GM21717 (cell line): ENCODE data around the gene JAG2.
A peak's percentile ranks its signal among the peaks of the same experiment; 100 is the strongest.

ENCODE experiments used
- ATAC-seq: cut with Tn5 transposase; IDR thresholded peaks from one replicate; pipeline ENCODE4 v1.9.1; 2021; ENCODE audit warnings: mild to moderate bottlenecking, moderate library complexity; ENCODE audit not compliant: unreplicated experiment

JAG2 gene

DNA sequence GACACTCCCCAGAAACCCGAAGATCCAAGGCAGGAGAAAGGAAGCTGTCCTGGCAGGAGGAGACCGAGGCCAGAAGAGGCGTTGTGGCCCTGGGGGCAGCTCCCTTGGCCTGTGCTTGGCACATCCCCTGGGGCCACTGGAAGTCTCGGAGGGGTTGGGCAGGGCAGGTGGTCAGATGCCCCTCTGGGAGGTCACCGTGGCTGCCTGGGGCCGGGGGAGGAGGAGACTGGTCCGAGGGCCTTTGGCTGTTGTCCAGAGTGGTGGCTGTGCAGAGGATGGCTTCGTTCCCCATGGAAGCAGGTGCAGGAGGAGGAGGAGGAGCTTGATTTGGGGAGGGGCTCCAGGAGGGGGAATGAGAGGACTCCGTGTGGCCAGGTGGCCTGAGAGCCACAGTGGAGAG, 15.9 kb upstream of the JAG2 start:
- ATAC-seq, result no peak

DNA sequence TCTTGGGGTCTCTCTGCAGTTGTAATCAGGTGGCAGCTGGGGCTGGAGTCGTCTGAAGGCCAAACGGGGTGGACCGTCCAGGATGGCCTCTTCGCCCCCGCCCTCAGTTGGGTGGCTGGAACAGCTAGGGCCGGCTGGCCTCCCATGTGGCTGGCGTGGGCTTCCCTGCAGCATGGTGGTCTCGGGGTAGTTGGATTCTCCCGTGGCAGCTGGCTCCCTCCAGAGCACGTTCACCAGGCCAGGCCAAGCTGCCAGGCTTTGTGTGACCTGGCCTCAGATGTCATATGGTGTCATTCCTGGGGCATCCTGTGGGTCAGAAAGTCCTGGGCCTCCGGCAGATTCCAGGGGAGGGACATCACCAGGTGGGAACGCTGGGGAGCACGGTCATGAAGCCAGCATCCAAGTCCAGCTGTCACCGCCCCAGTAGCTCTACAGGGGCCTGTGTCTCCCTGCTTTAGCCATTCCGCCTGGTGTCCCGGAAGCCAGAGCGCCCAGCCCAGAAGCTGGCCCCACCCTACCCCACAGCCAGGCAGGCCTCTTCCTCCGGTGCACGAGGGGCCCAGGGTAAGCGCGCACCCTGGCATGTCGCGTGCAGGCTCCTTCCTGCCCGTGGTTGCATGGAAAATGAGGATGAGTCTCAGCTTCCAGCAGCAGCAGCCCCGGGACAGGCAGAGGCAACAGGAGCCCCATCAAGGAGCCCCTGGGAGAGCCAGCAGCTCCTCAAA, 13.9 kb upstream of the JAG2 start:
- no peak for ATAC-seq

DNA sequence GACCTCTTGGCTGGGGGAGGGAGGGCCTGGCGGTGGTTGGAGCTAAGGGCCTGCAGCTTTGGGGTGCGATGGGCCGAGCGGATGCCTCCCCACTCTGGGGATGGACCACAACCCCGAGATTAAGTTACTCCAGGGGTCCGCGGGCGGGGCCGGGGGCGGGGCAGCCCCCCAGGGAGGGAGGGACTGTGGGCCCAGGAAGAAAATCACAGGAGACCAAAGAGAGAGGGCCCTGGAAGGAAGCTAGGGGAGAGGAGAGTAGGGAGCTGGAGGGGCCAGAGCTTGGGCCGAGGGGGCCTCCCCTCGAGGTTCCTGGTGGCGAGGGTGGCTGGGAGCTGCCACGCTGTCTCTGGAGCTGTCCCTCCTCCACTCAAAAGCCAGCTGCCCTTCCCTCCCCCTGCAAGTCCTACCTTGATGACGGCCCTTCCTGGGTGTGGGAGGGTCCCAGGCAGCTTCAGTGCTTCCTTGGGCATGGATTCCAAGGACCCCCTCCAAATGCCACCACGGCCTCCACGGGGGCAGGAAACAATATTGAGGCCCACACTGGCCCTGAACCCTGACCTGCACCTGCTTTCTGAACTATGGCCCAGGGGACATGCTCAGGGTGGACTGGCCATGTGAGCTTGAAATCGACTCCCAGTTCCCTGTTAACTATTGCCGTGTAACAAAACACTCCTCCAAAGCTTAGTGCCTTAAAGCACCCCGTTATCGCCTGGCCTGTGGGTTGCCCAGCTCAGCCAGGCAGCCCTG, 13.1 kb upstream of the JAG2 start:
- ATAC-seq, result no peak

- peak; percentile 38 for ATAC-seq
Observed at GRCh38 chr14:105180592-105181548, 12.3 kb upstream of the JAG2 start, which contains the start of gene NUDT14. TSS of gene NUDT14 (minus strand) at chr14:105181312. CDS start at chr14:105181209, 103 bp downstream.

GRCh38 chr14:105179191-105179590, 10.6 kb upstream of the JAG2 start:
- no peak for ATAC-seq

DNA sequence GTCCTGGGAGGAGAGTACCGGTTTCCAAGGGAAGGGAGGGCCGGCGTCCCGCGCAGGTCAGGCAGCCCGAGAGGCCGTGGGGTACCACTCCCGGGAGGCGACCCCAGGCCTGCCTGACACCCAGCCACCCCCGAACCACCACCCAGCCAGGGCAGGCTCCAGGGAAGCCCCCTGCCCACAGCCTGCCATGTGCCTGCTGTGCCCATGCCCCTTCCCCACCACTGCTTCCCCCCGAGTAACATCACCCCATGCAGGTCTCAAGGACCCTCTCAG, 10.2 kb upstream of the JAG2 start:
- no peak for ATAC-seq

DNA sequence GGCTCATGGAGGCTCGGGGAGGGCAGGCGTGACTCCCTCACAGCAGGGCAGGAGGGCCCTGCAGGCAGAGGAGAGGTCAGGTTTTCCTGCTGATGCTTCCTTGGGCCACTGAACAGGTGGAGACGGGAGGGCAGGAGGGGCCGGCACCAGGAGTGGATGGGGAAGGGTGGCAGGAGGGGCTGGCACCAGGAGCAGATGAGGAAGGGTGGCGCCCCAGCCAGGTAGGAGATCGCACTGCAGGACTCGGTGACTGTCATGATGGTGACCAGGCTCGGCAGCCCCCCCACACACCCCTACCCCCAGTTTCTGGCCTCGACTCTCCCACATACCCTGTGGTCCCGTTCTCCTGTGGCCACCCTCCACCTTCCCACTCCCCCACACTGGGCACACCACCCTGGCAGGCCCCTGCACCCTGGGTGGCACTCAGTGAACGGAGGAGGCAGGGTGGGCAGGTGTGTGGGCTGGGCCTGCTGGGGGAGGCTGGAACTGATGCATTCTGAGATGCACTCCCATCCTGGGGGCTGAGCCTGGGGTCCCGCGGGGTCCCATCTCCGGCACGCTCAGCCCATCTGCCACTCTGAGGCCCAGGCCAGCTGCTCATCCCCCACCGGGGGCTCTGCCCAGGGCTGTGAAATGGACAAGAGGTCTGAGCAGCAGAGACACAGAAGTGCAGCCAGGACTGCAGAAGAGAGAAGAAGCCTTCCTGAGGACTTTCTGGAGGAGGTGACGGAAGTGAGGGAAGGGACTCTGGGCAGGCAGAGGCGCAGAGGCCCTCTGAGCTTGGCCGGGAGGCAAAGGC, 9.7 kb upstream of the JAG2 start:
- no peak for ATAC-seq

DNA sequence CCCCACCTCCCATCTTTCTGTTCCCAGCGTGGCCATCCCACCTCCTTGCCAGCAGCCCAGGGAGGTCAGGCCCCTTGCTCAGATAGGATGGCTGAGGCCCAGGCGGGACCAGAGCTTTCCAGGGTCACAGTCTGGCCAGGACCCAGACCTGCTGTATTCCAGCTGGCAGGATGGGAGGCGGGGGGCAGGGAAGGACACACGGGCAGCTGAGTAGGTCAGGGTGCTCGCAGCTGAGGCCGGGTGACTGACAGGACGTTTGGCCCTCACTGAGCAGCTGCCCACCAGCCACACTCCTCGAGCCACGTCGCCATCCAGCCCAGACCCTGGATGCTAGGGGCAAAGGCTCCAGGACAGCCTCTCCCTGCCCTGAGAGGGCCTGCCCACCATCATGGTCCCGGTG, 8.5 kb upstream of the JAG2 start:
- ATAC-seq, result no peak

- ATAC-seq, result no peak
Observed at GRCh38 chr14:105176513-105176912, 7.9 kb upstream of the JAG2 start.

DNA sequence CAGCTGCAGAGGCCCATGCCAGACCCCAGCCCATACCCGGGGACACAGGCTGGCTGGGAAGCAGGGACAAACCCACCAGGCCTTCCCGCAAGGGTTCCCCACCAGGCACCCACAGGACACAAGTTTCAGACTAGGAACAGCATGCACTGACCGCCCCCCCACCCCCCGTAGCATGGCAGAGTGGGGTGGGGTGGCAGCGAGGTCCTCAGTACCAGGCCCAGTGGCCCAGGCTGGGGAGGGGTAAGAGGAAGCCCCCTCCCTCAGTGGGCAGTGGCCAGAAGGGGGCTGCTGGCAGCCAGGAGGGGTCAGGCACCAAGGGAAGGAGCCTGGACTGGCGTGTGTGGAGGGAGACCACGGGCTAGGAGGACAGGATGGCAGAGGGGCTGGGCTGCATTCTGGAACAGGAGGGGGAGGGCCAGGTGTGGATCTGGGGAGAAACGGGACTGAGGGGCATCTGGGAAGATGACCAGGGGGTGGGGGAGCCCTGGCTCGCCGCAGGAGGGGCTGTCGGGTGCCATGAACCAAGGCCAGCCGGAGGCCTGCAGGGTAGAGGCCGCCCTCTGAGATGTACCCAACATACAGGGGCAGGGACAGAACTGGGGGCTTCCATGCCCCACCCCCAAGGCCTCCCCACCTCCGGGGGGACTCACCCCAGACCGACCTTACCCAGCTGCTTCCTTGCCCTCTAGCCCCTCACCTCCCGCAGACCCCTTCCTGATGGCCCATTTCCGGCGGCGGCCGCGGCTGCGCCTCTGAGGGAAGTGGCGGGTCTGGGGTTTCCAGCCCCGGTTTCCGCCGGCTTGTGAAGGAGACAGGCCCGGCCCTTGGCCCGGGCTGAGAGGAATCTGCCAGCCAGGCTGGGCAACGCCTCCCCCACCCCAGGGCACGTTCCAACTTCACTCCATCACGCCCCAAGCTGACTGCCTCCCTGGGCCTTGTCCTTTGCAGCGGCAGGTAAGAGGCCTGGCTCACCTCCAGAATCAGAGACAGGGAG, 5.6 kb upstream of the JAG2 start:
- no peak for ATAC-seq

DNA sequence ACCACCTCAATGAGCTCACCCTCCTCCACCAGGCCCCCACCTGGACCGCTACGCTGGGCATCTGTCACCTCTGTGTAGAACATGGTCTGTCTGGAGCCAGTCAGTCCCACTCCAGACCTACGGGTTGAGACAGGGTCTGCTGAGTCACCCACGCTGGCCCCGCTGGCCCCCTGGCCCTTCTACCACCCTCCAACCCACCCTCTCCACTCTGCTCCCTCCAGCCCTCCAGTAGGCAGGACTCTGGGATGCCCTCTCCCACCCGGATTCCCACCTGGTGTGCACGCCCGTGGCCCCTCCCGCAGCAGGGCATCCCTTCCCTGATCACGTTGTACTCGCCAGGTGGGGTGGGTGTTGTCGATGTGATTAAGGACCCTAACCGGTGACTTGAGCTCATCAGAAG, 4.6 kb upstream of the JAG2 start:
- no peak for ATAC-seq

- ATAC-seq, result no peak
Observed at GRCh38 chr14:105172476-105172875, 3.9 kb upstream of the JAG2 start.

GRCh38 chr14:105171004-105171673, 2.6 kb upstream of the JAG2 start:
- no peak for ATAC-seq

GRCh38 chr14:105169776-105170655, 1.4 kb upstream of the JAG2 start:
- no peak for ATAC-seq

GRCh38 chr14:105168979-105169507, 467 bp upstream of the JAG2 start:
- ATAC-seq, result no peak

- ATAC-seq, result no peak
Observed at GRCh38 chr14:105168093-105168420, 519 bp downstream of the JAG2 start.

GRCh38 chr14:105167303-105168092, 1.1 kb downstream of the JAG2 start:
- no peak for ATAC-seq
